Measurements from ENCODE around the gene PLOD1.
"Not testable (repeated sequence)": the region's sequence is repeated elsewhere in the genome, so short reads cannot be mapped to it uniquely, and the experiment has no call there.

DNA sequence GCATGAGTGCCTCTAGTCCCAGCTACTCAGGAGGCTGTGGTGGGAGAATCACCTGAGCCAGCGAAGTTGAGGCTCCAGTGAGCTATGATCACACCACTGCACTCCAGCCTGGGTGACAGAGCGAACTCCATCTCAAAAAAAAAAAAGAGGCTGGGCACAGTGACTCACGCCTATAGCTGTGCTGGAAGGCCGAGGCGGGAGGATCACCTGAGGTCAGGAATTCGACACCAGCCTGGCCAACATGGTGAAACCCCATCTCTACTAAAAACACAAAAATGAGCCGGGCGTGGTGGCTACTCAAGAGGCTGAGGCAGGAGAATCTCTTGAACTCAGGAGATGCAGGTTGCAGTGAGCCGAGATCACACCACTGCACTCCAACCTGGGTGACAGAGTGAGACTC is 33.1 kb upstream of the PLOD1 start:
- TF ChIP-seq, protein P1, sequence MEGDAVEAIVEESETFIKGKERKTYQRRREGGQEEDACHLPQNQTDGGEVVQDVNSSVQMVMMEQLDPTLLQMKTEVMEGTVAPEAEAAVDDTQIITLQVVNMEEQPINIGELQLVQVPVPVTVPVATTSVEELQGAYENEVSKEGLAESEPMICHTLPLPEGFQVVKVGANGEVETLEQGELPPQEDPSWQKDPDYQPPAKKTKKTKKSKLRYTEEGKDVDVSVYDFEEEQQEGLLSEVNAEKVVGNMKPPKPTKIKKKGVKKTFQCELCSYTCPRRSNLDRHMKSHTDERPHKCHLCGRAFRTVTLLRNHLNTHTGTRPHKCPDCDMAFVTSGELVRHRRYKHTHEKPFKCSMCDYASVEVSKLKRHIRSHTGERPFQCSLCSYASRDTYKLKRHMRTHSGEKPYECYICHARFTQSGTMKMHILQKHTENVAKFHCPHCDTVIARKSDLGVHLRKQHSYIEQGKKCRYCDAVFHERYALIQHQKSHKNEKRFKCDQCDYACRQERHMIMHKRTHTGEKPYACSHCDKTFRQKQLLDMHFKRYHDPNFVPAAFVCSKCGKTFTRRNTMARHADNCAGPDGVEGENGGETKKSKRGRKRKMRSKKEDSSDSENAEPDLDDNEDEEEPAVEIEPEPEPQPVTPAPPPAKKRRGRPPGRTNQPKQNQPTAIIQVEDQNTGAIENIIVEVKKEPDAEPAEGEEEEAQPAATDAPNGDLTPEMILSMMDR (IDR thresholded peaks at IDR 0.05): not testable (repeated sequence)
- TF ChIP-seq ZFX (IDR thresholded peaks at IDR 0.05; ENCODE audit: borderline replicate concordance): not testable (repeated sequence)

All from 22Rv1 (cell line).